ENCODE measurements around the gene RRP12. TPM values are rescaled to one million over a fixed set of nuclear protein-coding genes. Genes with fewer than 3 reads are reported as not detected.

The RRP12 gene
- total and polyA plus RNA-seq, 2 of the 4 experiments (the other 2 are of a cell fraction), result 21.5 to 23.3 TPM

GRCh38 chr10:97358349-97358748, 42.8 kb downstream of the RRP12 start:
- BruUV-seq (replicated peaks), result no TSS peak
- no peak for ATAC-seq (ENCODE audit: low read depth)
- dilution Hi-C loops (cut with HindIII; ENCODE audit: low sequenced_read_pairs, unreplicated experiment), result no loop called here

More at GRCh38 chr10:97358349-97358748, 42.8 kb downstream of the RRP12 start:
- H3K36me3 ChIP-seq (ENCODE audit: control insufficient read depth, insufficient read depth, low read length), result peaks cover 35% of the 10 kb centered on the region
- H2BK120ac ChIP-seq (ENCODE audit: low read depth, low read length), result no peak overlapping the region
- no peak overlapping the region for H2BK20ac ChIP-seq (ENCODE audit: low read depth, low read length)
- H2BK5ac ChIP-seq (ENCODE audit: low read depth, low read length, poor library complexity, severe bottlenecking), result no peak overlapping the region
- H3K79me1 ChIP-seq (ENCODE audit: low read depth in 1 of 2, low read length in 2 of 2), result no peaks in the 10 kb centered on the region
- H3K9ac ChIP-seq (ENCODE audit: low read depth, low read length), result no peak overlapping the region
- H3K4me2 ChIP-seq (ENCODE audit: low read depth, low read length), result no peak overlapping the region
- no peak overlapping the region for H4K91ac ChIP-seq (ENCODE audit: insufficient read depth, low read depth, low read length)
- ChIA-PET CTCF (no interaction called here), POLR2A (ENCODE audit: unreplicated experiment) (no interaction called here)
- no peak overlapping the region for H2BK15ac ChIP-seq (ENCODE audit: low read depth, low read length)
- 0 out of 2 replicates have a peak, but pooled peaks cover 3% of the 10 kb centered on the region for H3K9me1 ChIP-seq (ENCODE audit: insufficient read depth, low read length)
- intact Hi-C loops (cut with micrococcal nuclease), result loop anchor here (10.0 kb wide), 1 partner anchor 594 kb away; no protein-coding TSS in a partner anchor
- H4K8ac ChIP-seq (ENCODE audit: low read depth in 2 of 2, low read length in 2 of 2), result no peak overlapping the region
- no peak overlapping the region for H3K23ac ChIP-seq (ENCODE audit: low read depth, low read length)
- TF ChIP-seq MAZ (IDR thresholded peaks at IDR 0.05; ENCODE audit: borderline replicate concordance, low read depth, low read length) (no peak), USF2 (IDR thresholded peaks at IDR 0.05; ENCODE audit: low read depth, low read length) (no peak), CHD1 (IDR thresholded peaks at IDR 0.05; ENCODE audit: low read depth, low read length) (no peak), MAFK (IDR thresholded peaks at IDR 0.05; ENCODE audit: low read depth, low read length) (no peak), ELK1 (IDR thresholded peaks at IDR 0.05; ENCODE audit: borderline replicate concordance, low read depth, low read length) (no peak), RCOR1 (IDR thresholded peaks at IDR 0.05; ENCODE audit: insufficient replicate concordance, low read length) (no peak), RFX5 (IDR thresholded peaks at IDR 0.05; ENCODE audit: low read depth, low read length) (no peak), FOS (IDR thresholded peaks at IDR 0.05; ENCODE audit: low read depth, low read length) (no peak), MXI1 (IDR thresholded peaks at IDR 0.05; ENCODE audit: borderline replicate concordance, low read depth, low read length) (no peak), SMC3 (IDR thresholded peaks at IDR 0.05; ENCODE audit: low read depth, low read length) (no peak)
- no peak overlapping the region for H3K18ac ChIP-seq (ENCODE audit: low read depth, low read length)
- H3K4me1 ChIP-seq (ENCODE audit: control insufficient read depth, insufficient read depth, low read length), result no peaks in the 10 kb centered on the region
- H3K56ac ChIP-seq (ENCODE audit: extremely low read depth, insufficient read depth, low read length), result no peak overlapping the region
- no peaks in the 10 kb centered on the region for H3K27me3 ChIP-seq (ENCODE audit: control insufficient read depth, insufficient read depth, low read length)
- no peak overlapping the region for H2AFZ ChIP-seq (replicated peaks; ENCODE audit: low read length, poor library complexity)
- no peak overlapping the region for H4K5ac ChIP-seq (ENCODE audit: low read depth, low read length)
- no peak for DNase-seq
- no peaks in the 10 kb centered on the region for H3K9me3 ChIP-seq (ENCODE audit: control insufficient read depth, insufficient read depth, low read length)
- no peak overlapping the region for H3K4me3 ChIP-seq (ENCODE audit: insufficient read depth, low read depth, low read length)
- H4K20me1 ChIP-seq (ENCODE audit: insufficient read depth, low read length), result no peaks in the 10 kb centered on the region
- no peak overlapping the region for H2AK9ac ChIP-seq (replicated peaks; ENCODE audit: low read depth, low read length, poor library complexity)
- in situ Hi-C loops (cut with MboI; ENCODE audit: low sequenced_read_pairs), result loop anchor here (10.0 kb wide), 1 partner anchor 284 kb away; no protein-coding TSS in a partner anchor
- WGBS, 2 experiments (ENCODE audit: extremely low coverage in 2 of 2, insufficient read length in 1 of 2), result no CpG with 5 or more reads among the region's 4 CpGs
- H3K14ac ChIP-seq (replicated peaks; ENCODE audit: low read depth, low read length), result no peak overlapping the region
- no peak overlapping the region for H2AK5ac ChIP-seq (ENCODE audit: low read depth, low read length)
- no peak overlapping the region for H3K27ac ChIP-seq (ENCODE audit: insufficient read depth, low read length)
- no peak overlapping the region for H3K4ac ChIP-seq (ENCODE audit: low read depth, low read length)

Measured in IMR-90 (cell line).